Breast epithelium (tissue), 4 donors: Measurements from ENCODE around the gene RRP1. TPM values are rescaled to one million over a fixed set of nuclear protein-coding genes. Genes with fewer than 3 reads are reported as not detected.
A peak's percentile ranks its signal among the peaks of the same experiment; 100 is the strongest.

Source experiments
- DNase-seq, 2 donors: peaks; one replicate each; pipeline ENCODE4 v3.0.0-alpha.2; 2019; ENCODE audit warnings: low spot score in 2 of 2
- H3K27ac ChIP-seq, 2 donors: fragments of 200-600 bp; sonication (generic) in 1 of 2; one replicate each; pipeline ENCODE4 v1.5.1; 2016 to 2019; ENCODE audit warnings: mild to moderate bottlenecking in 1 of 2
- H3K27me3 ChIP-seq, 2 donors: fragments of 200-600 bp; sonication (generic) in 1 of 2; one replicate each; pipeline versions ENCODE4 v1.5.1 to v1.6.0; 2017 to 2019; ENCODE audit warnings: control low read depth in 1 of 2, mild to moderate bottlenecking in 1 of 2
- H3K36me3 ChIP-seq: fragments of 200-600 bp; one replicate; pipeline ENCODE4 v1.5.1; 2019
- H3K4me1 ChIP-seq, 2 donors: fragments of 200-600 bp; sonication (generic); one replicate each; pipeline ENCODE4 v1.5.1; 2016 to 2019; ENCODE audit warnings: control low read depth in 1 of 2
- H3K4me3 ChIP-seq, 3 donors: fragments of 200-600 bp; sonication (generic); 1 replicate in 2 of 3; 2 replicates in 1 of 3; pipeline ENCODE4 v1.5.1; 2016 to 2019; ENCODE audit warnings: mild to moderate bottlenecking in 3 of 3, moderate library complexity in 2 of 3
- H3K9me3 ChIP-seq, 2 donors: fragments of 200-600 bp; sonication (generic) in 1 of 2; one replicate each; pipeline ENCODE4 v1.5.1; 2016 to 2019; ENCODE audit warnings: control low read depth in 1 of 2
- CTCF ChIP-seq, 3 donors: fragments of 450-650 bp; IDR thresholded peaks; one replicate each; pipeline ENCODE4 v1.5.1; 2016 to 2017; ENCODE audit warnings: antibody characterized with exemption in 3 of 3, mild to moderate bottlenecking in 3 of 3, moderate library complexity in 3 of 3
- POLR2A ChIP-seq: fragments of 450-650 bp; IDR thresholded peaks from one replicate; pipeline ENCODE4 v1.6.1; 2016; ENCODE audit warnings: antibody characterized with exemption, mild to moderate bottlenecking, moderate library complexity
- POLR2AphosphoS5 ChIP-seq, 3 donors: sonication (generic); formaldehyde crosslinking; IDR thresholded peaks; one replicate each; pipeline ENCODE4 v1.6.1; 2017; ENCODE audit warnings: antibody characterized with exemption in 3 of 3
- intact Hi-C: fragments of 100-400 bp; cut with DNase I; formaldehyde crosslinking; loops from one replicate; pipeline ENCODE4 v1.15.1; 2023; ENCODE audit warnings: low total_unique reads
- total RNA-seq, 3 donors: library from RNA; depleted of rRNA; stranded (reverse); fragments of >200 nt; gene quantifications; one replicate each; pipeline ENCODE4 v1.1.0, GENCODE V29; 2016

RRP1 gene
- total RNA-seq, 3 donors from 2014 or later = 15.4 to 22.9 (median 16.5) TPM

- intact Hi-C loops = no loop called here
- no peak for TF ChIP-seq CTCF (IDR thresholded peaks at IDR 0.05)
- no peak for TF ChIP-seq POLR2AphosphoS5 (IDR thresholded peaks at IDR 0.05)
- TF ChIP-seq POLR2A = no peak
- H3K4me3 ChIP-seq = no peak overlapping the region
- no peak for DNase-seq
- peak overlapping the region; percentile 48 to 60 for H3K27ac ChIP-seq
- H3K9me3 ChIP-seq = no peaks in the 10 kb centered on the region
- H3K27me3 ChIP-seq = no peaks in the 10 kb centered on the region
- H3K4me1 ChIP-seq = peaks cover 0 to 11% of the 10 kb centered on the region in 2 donors
- peaks cover 3% of the 10 kb centered on the region for H3K36me3 ChIP-seq
Observed at GRCh38 chr21:43778469-43779335, 10.7 kb upstream of the RRP1 start.

GRCh38 chr21:43779660-43780059 is 9.7 kb upstream of the RRP1 start:
- Histone ChIP-seq H3K36me3 (no peaks in the 10 kb centered on the region), H3K4me3 (no peak overlapping the region), H3K9me3 (no peaks in the 10 kb centered on the region), H3K27ac (no peak overlapping the region), H3K27me3 (no peaks in the 10 kb centered on the region), H3K4me1 (peaks cover 0 to 11% of the 10 kb centered on the region in 2 donors)
- TF ChIP-seq POLR2A (no peak), POLR2AphosphoS5 (IDR thresholded peaks at IDR 0.05) (no peak), CTCF (IDR thresholded peaks at IDR 0.05) (no peak)
- intact Hi-C loops = no loop called here
- no peak for DNase-seq

DNA sequence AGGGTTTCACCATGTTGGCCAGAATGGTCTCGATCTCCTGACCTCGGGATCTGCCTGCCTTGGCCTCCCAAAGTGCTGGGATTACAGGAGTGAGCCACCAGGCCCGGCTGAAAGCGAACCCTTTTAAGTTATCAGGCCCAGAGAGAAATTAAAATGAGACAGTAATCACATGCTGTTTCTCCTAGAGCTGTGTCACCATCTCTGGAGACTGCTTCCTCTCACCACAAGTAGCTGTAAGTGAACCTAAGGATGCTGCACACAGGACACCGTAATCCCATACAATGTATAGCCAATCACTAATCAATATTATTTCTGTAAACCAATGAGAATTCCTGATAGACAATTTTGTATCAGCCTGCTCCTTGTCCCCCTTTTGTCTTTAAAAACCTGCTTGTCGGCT is 7.5 kb upstream of the RRP1 start:
- DNase-seq = no peak
- Histone ChIP-seq H3K27me3 (no peaks in the 10 kb centered on the region), H3K36me3 (no peaks in the 10 kb centered on the region), H3K4me3 (no peak overlapping the region), H3K27ac (no peak overlapping the region), H3K4me1 (peaks cover 0 to 4% of the 10 kb centered on the region in 2 donors), H3K9me3 (no peaks in the 10 kb centered on the region)
- intact Hi-C loops = no loop called here
- TF ChIP-seq CTCF (IDR thresholded peaks at IDR 0.05) (no peak), POLR2A (no peak), POLR2AphosphoS5 (IDR thresholded peaks at IDR 0.05) (no peak)

DNA sequence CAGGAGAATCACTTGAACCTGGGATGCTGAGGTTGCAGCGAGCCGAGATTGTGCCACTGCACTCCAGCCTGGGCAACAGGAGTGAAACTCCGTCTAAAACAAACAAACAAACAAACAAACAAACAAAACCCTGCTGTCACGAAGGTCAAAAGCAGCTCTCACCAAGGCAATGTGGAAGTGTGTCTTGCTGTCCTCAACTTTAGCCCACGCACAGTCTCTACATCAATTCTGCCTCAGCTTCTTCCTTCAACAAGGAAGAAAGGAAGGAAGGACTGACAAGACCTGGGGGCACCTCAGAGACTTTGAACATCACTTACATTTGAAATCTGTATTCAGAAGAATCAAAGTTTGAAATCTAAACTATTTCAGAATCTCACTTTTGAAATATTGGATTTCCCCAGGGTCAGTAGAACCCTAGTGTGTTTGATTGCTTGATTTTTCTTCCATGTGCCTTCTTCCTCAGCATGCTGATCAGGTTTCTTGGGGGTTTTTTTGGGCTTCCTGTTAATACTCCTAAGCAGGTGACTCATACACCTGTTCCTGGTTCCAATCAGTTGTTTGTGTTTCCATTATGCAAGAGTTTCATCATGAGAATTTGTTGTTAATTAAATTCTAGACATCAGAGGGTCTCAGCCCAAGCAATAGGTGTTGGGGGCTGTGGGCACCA is 6.8 kb upstream of the RRP1 start:
- Histone ChIP-seq H3K36me3 (no peaks in the 10 kb centered on the region), H3K27ac (peak overlapping the region; percentile 43 to 56)
- intact Hi-C loops = no loop called here

More for the DNA sequence above, 6.8 kb upstream of the RRP1 start:
- H3K4me3 ChIP-seq = no peak overlapping the region
- no peaks in the 10 kb centered on the region for H3K9me3 ChIP-seq
- peaks cover 0 to 4% of the 10 kb centered on the region in 2 donors for H3K4me1 ChIP-seq
- no peak for TF ChIP-seq CTCF (IDR thresholded peaks at IDR 0.05)
- no peak for TF ChIP-seq POLR2A
- no peak for TF ChIP-seq POLR2AphosphoS5 (IDR thresholded peaks at IDR 0.05)
- H3K27me3 ChIP-seq = no peaks in the 10 kb centered on the region
- no peak for DNase-seq
